Liver (tissue), 9 donors: ENCODE results near the gene COLEC12. TPM values are rescaled to one million over a fixed set of nuclear protein-coding genes. Genes with fewer than 3 reads are reported as not detected.

Experiments used
- DNase-seq: peaks from one replicate; pipeline ENCODE4 v3.0.0-alpha.2; 2017; ENCODE audit warnings: low spot score
- H3K27ac ChIP-seq, 2 donors: one replicate each; pipeline ENCODE4 v1.7.0; 2013; ENCODE audit warnings: inconsistent platforms in 2 of 2, low read length in 2 of 2, control low read depth in 1 of 2, low read depth in 1 of 2, mild to moderate bottlenecking in 1 of 2
- H3K27me3 ChIP-seq, 4 donors: one replicate each; pipeline versions ENCODE4 v1.6.1 to v1.7.0; 2013; ENCODE audit warnings: low read length in 3 of 4, inconsistent platforms in 1 of 4, mild to moderate bottlenecking in 1 of 4, moderate library complexity in 1 of 4; ENCODE audit not compliant: control insufficient read depth in 4 of 4, insufficient read depth in 4 of 4
- H3K36me3 ChIP-seq, 4 donors: one replicate each; pipeline versions ENCODE4 v1.6.1 to v1.7.0; 2013; ENCODE audit warnings: low read length in 3 of 4, mild to moderate bottlenecking in 3 of 4, low read depth in 1 of 4, moderate library complexity in 1 of 4; ENCODE audit not compliant: control insufficient read depth in 4 of 4, insufficient read depth in 3 of 4
- H3K4me1 ChIP-seq, 4 donors: one replicate each; pipeline versions ENCODE4 v1.6.1 to v1.7.0; 2013; ENCODE audit warnings: low read length in 3 of 4, mild to moderate bottlenecking in 3 of 4, moderate library complexity in 1 of 4; ENCODE audit not compliant: control insufficient read depth in 4 of 4, insufficient read depth in 4 of 4
- H3K4me3 ChIP-seq, 3 donors: one replicate each; pipeline versions ENCODE4 v1.6.1 to v1.7.0; 2013; ENCODE audit warnings: low read length in 3 of 3, control low read depth in 1 of 3, low read depth in 1 of 3, mild to moderate bottlenecking in 1 of 3
- H3K9ac ChIP-seq, 2 donors: one replicate each; pipeline ENCODE4 v1.7.0; 2013; ENCODE audit warnings: low read length in 2 of 2, mild to moderate bottlenecking in 2 of 2, moderate library complexity in 2 of 2, control low read depth in 1 of 2, low read depth in 1 of 2
- H3K9me3 ChIP-seq, 4 donors: one replicate each; pipeline versions ENCODE4 v1.6.1 to v1.7.0; 2013; ENCODE audit warnings: low read length in 3 of 4; ENCODE audit not compliant: control insufficient read depth in 4 of 4
- ATF3 ChIP-seq: IDR thresholded peaks from 2 replicates; pipeline ENCODE4 v1.6.1; 2016; ENCODE audit warnings: antibody characterized with exemption
- CTCF ChIP-seq: fragments of 150-350 bp; IDR thresholded peaks from 2 replicates; pipeline ENCODE4 v1.5.1; 2017; ENCODE audit warnings: improper control_type of control experiment, low read depth, low read length; ENCODE audit not compliant: missing input control
- EGR1 ChIP-seq, 2 donors: IDR thresholded peaks; 2 replicates each; pipeline ENCODE4 v1.6.1; 2016 to 2018; ENCODE audit warnings: antibody characterized with exemption in 2 of 2, low read depth in 2 of 2
- FOXA1 ChIP-seq: IDR thresholded peaks from 2 replicates; pipeline ENCODE4 v1.6.1; 2016; ENCODE audit warnings: antibody characterized with exemption
- FOXA2 ChIP-seq: IDR thresholded peaks from 2 replicates; pipeline ENCODE4 v1.6.1; 2016; ENCODE audit warnings: antibody characterized with exemption
- HNF4A ChIP-seq, 2 donors: conservative IDR thresholded peaks; 2 replicates each; pipeline ENCODE4 v1.6.1; 2016; ENCODE audit warnings: antibody characterized with exemption in 2 of 2, mild to moderate bottlenecking in 2 of 2
- HNF4G ChIP-seq: IDR thresholded peaks from 2 replicates; pipeline ENCODE4 v1.6.1; 2016; ENCODE audit warnings: antibody characterized with exemption
- JUND ChIP-seq, 2 donors: IDR thresholded peaks; 2 replicates each; pipeline ENCODE4 v1.6.1; 2016; ENCODE audit warnings: antibody characterized with exemption in 2 of 2
- MAX ChIP-seq: IDR thresholded peaks from 2 replicates; pipeline ENCODE4 v1.6.1; 2016; ENCODE audit warnings: antibody characterized with exemption
- NR2F2 ChIP-seq: IDR thresholded peaks from 2 replicates; pipeline ENCODE4 v1.6.1; 2016; ENCODE audit warnings: antibody characterized with exemption
- RAD21 ChIP-seq, 2 donors: IDR thresholded peaks; 2 replicates each; pipeline ENCODE4 v1.6.1; 2016; ENCODE audit warnings: antibody characterized with exemption in 2 of 2, mild to moderate bottlenecking in 2 of 2
- REST ChIP-seq: IDR thresholded peaks from 2 replicates; pipeline ENCODE4 v1.6.1; 2016; ENCODE audit warnings: antibody characterized with exemption, mild to moderate bottlenecking
- RXRA ChIP-seq, 2 donors: IDR thresholded peaks; 2 replicates each; pipeline ENCODE4 v1.6.1; 2017 to 2018; ENCODE audit warnings: antibody characterized with exemption in 2 of 2, mild to moderate bottlenecking in 1 of 2
- SP1 ChIP-seq: IDR thresholded peaks from 2 replicates; pipeline ENCODE4 v1.6.1; 2018; ENCODE audit warnings: antibody characterized with exemption, mild to moderate bottlenecking
- TAF1 ChIP-seq: conservative IDR thresholded peaks from 2 replicates; pipeline ENCODE4 v1.6.1; 2016; ENCODE audit warnings: antibody characterized with exemption, mild to moderate bottlenecking
- YY1 ChIP-seq: IDR thresholded peaks from 2 replicates; pipeline ENCODE4 v1.6.1; 2016; ENCODE audit warnings: antibody characterized with exemption, mild to moderate bottlenecking
- ZBTB33 ChIP-seq: IDR thresholded peaks from 2 replicates; pipeline ENCODE4 v1.6.1; 2016; ENCODE audit warnings: antibody characterized with exemption
- WGBS: extraction: QIAGEN DNeasy Blood & Tissue Kit; methylation state at CpG from one replicate; pipeline ENCODE4 v1.1.7; 2013; 5-methylcytosine and 5-hydroxymethylcytosine counted together
- polyA plus RNA-seq, 2 donors: library from polyadenylated mRNA; stranded (reverse) in 1 of 2; unstranded in 1 of 2; fragments of 200-250 nt in 1 of 2; fragments of >200 nt in 1 of 2; fragmentation: Nextera tagmentation in 1 of 2; extraction: Ambion mirVana in 1 of 2; gene quantifications; one replicate each; pipeline versions ENCODE4 v1.2.1 to v1.2.3, GENCODE V29; 2013 to 2015
- total RNA-seq, 2 donors: library from RNA; depleted of rRNA; stranded (reverse); fragments of >200 nt; gene quantifications; one replicate each; pipeline ENCODE4 v1.2.3, GENCODE V29; 2014
- donor health status: healthy.
- donor health status: healthy.
- donor health status: healthy.
- donor health status: healthy.
- donor health status: healthy.

The COLEC12 gene
- total and polyA plus RNA-seq, 4 donors, result 0.03 to 1.6 (median 0.28) TPM

GRCh38 chr18:452816-453215, 47.7 kb downstream of the COLEC12 start:
- TF ChIP-seq YY1, result no peak
- no peak for TF ChIP-seq SP1
- TF ChIP-seq JUND (IDR thresholded peaks at IDR 0.05), result no peak
- no peak for TF ChIP-seq FOXA1
- no peak for TF ChIP-seq HNF4A (conservative IDR thresholded peaks at IDR 0.05)
- TF ChIP-seq ZBTB33, result no peak
- no peak for TF ChIP-seq FOXA2
- no peak for TF ChIP-seq CTCF
- TF ChIP-seq TAF1, result no peak
- TF ChIP-seq EGR1 (IDR thresholded peaks at IDR 0.05; ENCODE audit: low read depth in 2 of 2), result no peak
- 63% methylated on average over 1 of the region's 1 CpG for WGBS

GRCh38 chr18:449374-449773, 51.1 kb downstream of the COLEC12 start:
- WGBS, result 38% methylated on average over 8 of the region's 8 CpGs
- Histone ChIP-seq H3K4me3 (no peak overlapping the region), H3K9ac (no peak overlapping the region), H3K36me3 (no peaks in the 10 kb centered on the region), H3K4me1 (no peaks in the 10 kb centered on the region), H3K27me3 (no peaks in the 10 kb centered on the region), H3K27ac (no peak overlapping the region), H3K9me3 (peaks cover 1 to 9% (median 4%) of the 10 kb centered on the region in 4 donors)
- DNase-seq, result peak; percentile 39
- no peak for TF ChIP-seq RXRA (IDR thresholded peaks at IDR 0.05)
- TF ChIP-seq FOXA2, result no peak
- no peak for TF ChIP-seq HNF4A (conservative IDR thresholded peaks at IDR 0.05)
- TF ChIP-seq ZBTB33, result no peak
- no peak for TF ChIP-seq NR2F2
- TF ChIP-seq SP1, result no peak
- no peak for TF ChIP-seq MAX
- no peak for TF ChIP-seq FOXA1
- TF ChIP-seq RAD21 (IDR thresholded peaks at IDR 0.05), result no peak
- TF ChIP-seq HNF4G, result no peak
- no peak for TF ChIP-seq REST
- TF ChIP-seq TAF1, result no peak
- no peak for TF ChIP-seq ATF3
- TF ChIP-seq YY1, result no peak
- no peak for TF ChIP-seq CTCF

More at GRCh38 chr18:452816-453215, 47.7 kb downstream of the COLEC12 start:
- no peak overlapping the region for H3K9ac ChIP-seq
- H3K4me3 ChIP-seq, result no peak overlapping the region
- H3K36me3 ChIP-seq, result no peaks in the 10 kb centered on the region
- no peak overlapping the region for H3K27ac ChIP-seq
- no peaks in the 10 kb centered on the region for H3K4me1 ChIP-seq
- no peak for DNase-seq
- no peaks in the 10 kb centered on the region for H3K27me3 ChIP-seq
- H3K9me3 ChIP-seq, result peaks cover 1 to 9% (median 4%) of the 10 kb centered on the region in 4 donors
